ENCODE results near the gene TNFSF4.
A peak's percentile ranks its signal among the peaks of the same experiment; 100 is the strongest.

Gene TNFSF4

GRCh38 chr1:173187671-173188237, 19.4 kb downstream of the TNFSF4 start:
- TF ChIP-seq, protein P1, sequence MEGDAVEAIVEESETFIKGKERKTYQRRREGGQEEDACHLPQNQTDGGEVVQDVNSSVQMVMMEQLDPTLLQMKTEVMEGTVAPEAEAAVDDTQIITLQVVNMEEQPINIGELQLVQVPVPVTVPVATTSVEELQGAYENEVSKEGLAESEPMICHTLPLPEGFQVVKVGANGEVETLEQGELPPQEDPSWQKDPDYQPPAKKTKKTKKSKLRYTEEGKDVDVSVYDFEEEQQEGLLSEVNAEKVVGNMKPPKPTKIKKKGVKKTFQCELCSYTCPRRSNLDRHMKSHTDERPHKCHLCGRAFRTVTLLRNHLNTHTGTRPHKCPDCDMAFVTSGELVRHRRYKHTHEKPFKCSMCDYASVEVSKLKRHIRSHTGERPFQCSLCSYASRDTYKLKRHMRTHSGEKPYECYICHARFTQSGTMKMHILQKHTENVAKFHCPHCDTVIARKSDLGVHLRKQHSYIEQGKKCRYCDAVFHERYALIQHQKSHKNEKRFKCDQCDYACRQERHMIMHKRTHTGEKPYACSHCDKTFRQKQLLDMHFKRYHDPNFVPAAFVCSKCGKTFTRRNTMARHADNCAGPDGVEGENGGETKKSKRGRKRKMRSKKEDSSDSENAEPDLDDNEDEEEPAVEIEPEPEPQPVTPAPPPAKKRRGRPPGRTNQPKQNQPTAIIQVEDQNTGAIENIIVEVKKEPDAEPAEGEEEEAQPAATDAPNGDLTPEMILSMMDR (IDR thresholded peaks at IDR 0.05; ENCODE audit: insufficient read depth, missing control alignments) = peak; percentile 3
- FAIRE-seq (no peak), DNase-seq (ENCODE audit: insufficient read length, low spot score) (no peak)

DNA sequence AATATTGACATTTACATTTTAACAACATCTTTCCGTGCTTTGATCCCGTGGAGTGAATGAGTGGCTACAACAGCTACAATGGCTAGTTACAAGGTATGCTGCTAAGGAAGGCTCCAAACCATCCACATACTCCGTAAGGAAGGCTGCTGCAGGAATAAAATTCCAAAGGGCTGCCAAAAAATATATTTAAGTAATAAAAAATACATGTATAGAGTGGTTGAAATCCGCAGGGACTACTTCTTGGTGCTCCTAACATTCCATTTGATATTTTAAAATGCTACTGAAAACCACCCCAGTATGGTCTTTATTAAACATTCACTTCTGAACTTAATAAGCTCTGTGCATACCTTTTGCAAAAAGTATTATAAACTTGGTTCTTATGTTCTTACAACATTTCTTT, 25.3 kb downstream of the TNFSF4 start:
- TF ChIP-seq, protein P1 (IDR thresholded peaks at IDR 0.05; ENCODE audit: insufficient read depth, missing control alignments) = no peak
- FAIRE-seq = no peak
- DNase-seq (ENCODE audit: insufficient read length, low spot score) = no peak

DNA sequence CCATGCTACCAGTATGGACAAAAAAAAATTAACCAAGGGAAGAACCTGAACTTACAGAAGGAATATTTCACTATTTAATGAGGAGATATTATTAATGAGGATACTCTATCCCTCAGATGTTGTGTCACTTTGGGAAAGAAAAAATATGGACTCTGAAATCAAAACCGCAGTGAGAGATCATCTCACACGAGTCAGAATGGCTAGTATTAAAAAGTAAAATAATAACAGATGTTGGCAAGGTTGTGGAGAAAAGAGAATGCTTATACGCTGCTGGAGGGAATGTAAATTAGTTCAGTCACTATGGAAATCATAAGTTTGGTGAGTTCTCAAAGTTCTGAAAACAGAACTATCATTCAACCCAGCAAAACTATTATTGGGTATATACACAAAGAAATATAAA, 30.9 kb downstream of the TNFSF4 start:
- FAIRE-seq = no peak
- TF ChIP-seq, protein P1 (IDR thresholded peaks at IDR 0.05; ENCODE audit: insufficient read depth, missing control alignments) = no peak
- no peak for DNase-seq (ENCODE audit: insufficient read length, low spot score)

- DNase-seq (ENCODE audit: insufficient read length, low spot score) = no peak
- TF ChIP-seq, protein P1 (IDR thresholded peaks at IDR 0.05; ENCODE audit: insufficient read depth, missing control alignments) = no peak
These were observed 31.5 kb downstream of the TNFSF4 start for GRCh38 chr1:173175514-173176145.

GRCh38 chr1:173173388-173173787, 33.7 kb downstream of the TNFSF4 start:
- no peak for DNase-seq (ENCODE audit: insufficient read length, low spot score)
- TF ChIP-seq, protein P1 (IDR thresholded peaks at IDR 0.05; ENCODE audit: insufficient read depth, missing control alignments) = no peak
- FAIRE-seq = no peak

More at GRCh38 chr1:173175514-173176145, 31.5 kb downstream of the TNFSF4 start:
- FAIRE-seq = no peak

DNA sequence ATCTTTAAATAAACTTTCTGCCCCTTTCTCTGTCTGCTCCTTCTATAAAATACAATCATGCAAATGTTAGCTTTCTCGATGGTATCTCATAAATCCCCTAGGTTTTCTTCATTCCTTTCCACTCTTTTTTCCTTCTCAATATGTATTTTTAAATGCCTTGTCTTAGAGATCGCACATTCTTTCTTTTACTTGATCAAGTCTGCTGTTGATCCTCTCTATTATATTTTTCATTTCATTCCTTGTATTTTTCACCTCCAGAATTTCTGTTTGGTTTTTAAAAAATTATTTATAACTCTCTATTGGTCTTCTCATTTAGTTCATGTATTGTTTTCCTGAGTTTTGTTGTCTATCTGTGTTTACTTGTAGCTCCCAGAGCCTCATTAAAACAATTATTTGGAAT, 36.0 kb downstream of the TNFSF4 start:
- no peak for FAIRE-seq
- TF ChIP-seq, protein P1 (IDR thresholded peaks at IDR 0.05; ENCODE audit: insufficient read depth, missing control alignments) = no peak
- no peak for DNase-seq (ENCODE audit: insufficient read length, low spot score)

- FAIRE-seq (no peak), DNase-seq (ENCODE audit: insufficient read length, low spot score) (no peak)
- TF ChIP-seq, protein P1 (IDR thresholded peaks at IDR 0.05; ENCODE audit: insufficient read depth, missing control alignments) = no peak
These were observed 38.2 kb downstream of the TNFSF4 start for GRCh38 chr1:173168941-173169340.
